Glomerular endothelial cell (primary cell): ENCODE results near the gene CFAP251. TPM values are rescaled to one million over a fixed set of nuclear protein-coding genes. Genes with fewer than 3 reads are reported as not detected.

Experiments
- DNase-seq: peaks from one replicate; pipeline ENCODE4 v3.0.0-alpha.2; 2011; ENCODE audit warnings: low read depth, low spot score; ENCODE audit errors: extremely low read depth
- total RNA-seq: library from RNA; depleted of rRNA; stranded (reverse); fragments of >200 nt; gene quantifications from 2 replicates; pipeline ENCODE4 v1.2.3, GENCODE V29; 2015

The CFAP251 gene
- total RNA-seq, 1 donor from 2014 or later, result 13.5 TPM

- DNase-seq, result no peak
Measured at GRCh38 chr12:122001466-122002209, 83.2 kb downstream of the CFAP251 start.

- DNase-seq, result no peak
Measured at GRCh38 chr12:122003651-122004611, 85.5 kb downstream of the CFAP251 start.

- no peak for DNase-seq
Measured at GRCh38 chr12:122004633-122005071, 86.3 kb downstream of the CFAP251 start.

- no peak for DNase-seq
Measured at GRCh38 chr12:122005252-122005776, 86.9 kb downstream of the CFAP251 start.

GRCh38 chr12:122006186-122006926 lies 88.0 kb downstream of the CFAP251 start:
- DNase-seq, result no peak

GRCh38 chr12:122009741-122010140 lies 91.3 kb downstream of the CFAP251 start:
- no peak for DNase-seq

- no peak for DNase-seq
Measured at GRCh38 chr12:122012184-122012583, 93.8 kb downstream of the CFAP251 start.

GRCh38 chr12:122013136-122013535 lies 94.7 kb downstream of the CFAP251 start:
- no peak for DNase-seq

- DNase-seq, result no peak
Measured at GRCh38 chr12:122013791-122014590, 95.6 kb downstream of the CFAP251 start.

- no peak for DNase-seq
Measured at GRCh38 chr12:122014781-122015180, 96.4 kb downstream of the CFAP251 start.

GRCh38 chr12:122018457-122018856 lies 100.1 kb downstream of the CFAP251 start:
- no peak for DNase-seq

- DNase-seq, result no peak
Measured at GRCh38 chr12:122018937-122019336, 100.5 kb downstream of the CFAP251 start.

GRCh38 chr12:122020795-122021192 lies 102.4 kb downstream of the CFAP251 start:
- no peak for DNase-seq

GRCh38 chr12:122021193-122021821 lies 102.9 kb downstream of the CFAP251 start:
- no peak for DNase-seq

GRCh38 chr12:122021822-122022392 lies 103.5 kb downstream of the CFAP251 start, which contains the start of gene BCL7A:
Gene BCL7A (plus strand): TSS chr12:122021884. CDS start chr12:122022092, 208 bp downstream.
- no peak for DNase-seq

GRCh38 chr12:122022393-122023338 lies 104.3 kb downstream of the CFAP251 start:
- DNase-seq, result no peak

- DNase-seq, result peak; percentile 0
Measured at GRCh38 chr12:122023339-122024131, 105.1 kb downstream of the CFAP251 start.
